K562 (cell line): ENCODE data around the gene CUTA. TPM values are rescaled to one million over a fixed set of nuclear protein-coding genes. Genes with fewer than 3 reads are reported as not detected.

ENCODE experiments used
- ATAC-seq: fragments of 200-7000 bp; cut with Tn5 transposase; 3 replicates; pipeline ENCODE4 v1.9.1; 2020; ENCODE audit warnings: moderate library complexity
- BruUV-seq: library from RNA; stranded (reverse); fragments of 400-500 nt; replicated peaks from 2 replicates; lab custom pipeline; 2021; lab: Mats Ljungman, UMichigan
- CTCF ChIA-PET: fragments of 300-600 bp; formaldehyde crosslinking; extraction: SDS; loops from one replicate; lab custom pipeline; 2021; ENCODE audit warnings: low intra/inter-chr PET ratio; lab: Yijun Ruan, JAX
- POLR2A ChIA-PET: fragments of 300-600, 350-650 bp; sonication (Branson Sonifier 250); formaldehyde crosslinking; extraction: SDS; loops from one replicate; lab custom pipeline; 2021; ENCODE audit warnings: antibody characterized with exemption, inconsistent platforms; lab: Yijun Ruan, JAX
- DNase-seq, 4 experiments: peaks; one replicate each; pipeline versions ENCODE4 v3.0.0 to v3.0.0-alpha.2; 2011 to 2018; ENCODE audit warnings: low spot score in 3 of 4, mixed read lengths in 3 of 4; ENCODE audit errors: extremely low read depth in 1 of 4
- FAIRE-seq: peaks from 2 replicates; lab custom pipeline; 2011; peaks lifted over from hg19 to GRCh38; lab: Jason Lieb, UNC
- H2AFZ ChIP-seq: 2 replicates; pipeline ENCODE4 v1.6.0; 2011; ENCODE audit warnings: low read depth, low read length, control low read depth, inconsistent platforms
- H3K27ac ChIP-seq: fragments of 200-600 bp; 3 replicates; pipeline ENCODE4 v1.8.0; 2011; ENCODE audit warnings: low read depth, mild to moderate bottlenecking, control low read depth, inconsistent platforms, low read length, moderate library complexity, mixed read lengths; ENCODE audit errors: extremely low read depth
- H3K27me3 ChIP-seq, 2 experiments: fragments of 300-600 bp in 1 of 2; 2 replicates in 1 of 2; 3 replicates in 1 of 2; pipeline versions ENCODE4 v1.6.0 to v1.8.0; 2011; ENCODE audit warnings: inconsistent platforms in 2 of 2, low read length in 2 of 2, mild to moderate bottlenecking in 1 of 2, mixed read lengths in 1 of 2, moderate library complexity in 1 of 2; ENCODE audit not compliant: control insufficient read depth in 2 of 2, insufficient read depth in 2 of 2
- H3K36me3 ChIP-seq: fragments of 300-600 bp; 3 replicates; pipeline ENCODE4 v1.8.0; 2011; ENCODE audit warnings: mild to moderate bottlenecking, low read length, inconsistent platforms; ENCODE audit not compliant: control insufficient read depth, insufficient read depth
- H3K4me1 ChIP-seq, 2 experiments: fragments of 200-600 bp in 1 of 2; replicated peaks in 1 of 2; 2 replicates in 1 of 2; 3 replicates in 1 of 2; pipeline versions ENCODE4 v1.5.1 to v1.8.0; 2011; ENCODE audit warnings: inconsistent platforms in 2 of 2, low read length in 2 of 2, mild to moderate bottlenecking in 1 of 2, mixed read lengths in 1 of 2, moderate library complexity in 1 of 2; ENCODE audit not compliant: control insufficient read depth in 2 of 2, insufficient read depth in 2 of 2
- H3K4me2 ChIP-seq: 2 replicates; pipeline ENCODE4 v1.6.1; 2011; ENCODE audit warnings: low read length, control low read depth, inconsistent platforms, mixed read lengths; ENCODE audit not compliant: insufficient read depth
- H3K4me3 ChIP-seq: fragments of 200-600 bp; sonication (generic), shearing (Covaris generic); 2 replicates; pipeline ENCODE4 v1.5.1; 2016; ENCODE audit warnings: control low read depth, inconsistent platforms
- H3K79me2 ChIP-seq: fragments of 200-600 bp; 3 replicates; pipeline ENCODE4 v1.8.0; 2011; ENCODE audit warnings: low read length, inconsistent platforms; ENCODE audit not compliant: control insufficient read depth, insufficient read depth
- H3K9ac ChIP-seq, 2 experiments: 2 replicates each; pipeline versions ENCODE4 v1.6.0 to v1.6.1; 2011; ENCODE audit warnings: low read depth in 2 of 2, low read length in 2 of 2, control low read depth in 1 of 2, inconsistent platforms in 1 of 2, mild to moderate bottlenecking in 1 of 2, mixed read lengths in 1 of 2; ENCODE audit not compliant: insufficient read depth in 1 of 2
- H3K9me1 ChIP-seq: one replicate; pipeline ENCODE4 v1.6.0; 2011; ENCODE audit warnings: inconsistent platforms, mild to moderate bottlenecking, low read length, moderate library complexity; ENCODE audit not compliant: control insufficient read depth, insufficient read depth
- H3K9me3 ChIP-seq: replicated peaks from 2 replicates; pipeline ENCODE4 v1.5.1; 2011; ENCODE audit warnings: low read depth, low read length, inconsistent platforms; ENCODE audit not compliant: control insufficient read depth, insufficient read depth
- H4K20me1 ChIP-seq: replicated peaks from 2 replicates; pipeline ENCODE4 v1.6.1; 2011; ENCODE audit warnings: low read length, inconsistent platforms, mixed read lengths; ENCODE audit not compliant: control insufficient read depth, insufficient read depth
- CC2D1A ChIP-seq: fragments of 450-650 bp; IDR thresholded peaks from 2 replicates; pipeline ENCODE4 v1.6.1; 2017; ENCODE audit warnings: mild to moderate bottlenecking
- MTA3 ChIP-seq: fragments of 450-650 bp; formaldehyde crosslinking; IDR thresholded peaks from 2 replicates; pipeline ENCODE4 v1.6.1; 2017; ENCODE audit warnings: mild to moderate bottlenecking, borderline replicate concordance
- POLR2G ChIP-seq: fragments of 200-400 bp; formaldehyde crosslinking; IDR thresholded peaks from 2 replicates; pipeline ENCODE4 v1.6.1; 2017; ENCODE audit warnings: low read depth, mild to moderate bottlenecking, antibody characterized with exemption, low read length, moderate library complexity
- PTBP1 ChIP-seq: fragments of 200-400 bp; formaldehyde crosslinking; IDR thresholded peaks from 2 replicates; pipeline ENCODE4 v1.6.1; 2017; ENCODE audit warnings: low read depth, low read length
- STAT5B ChIP-seq: fragments of 250-450 bp; sonication (Bioruptor Pico); IDR thresholded peaks from 2 replicates; pipeline ENCODE4 v1.8.0; 2021; ENCODE audit warnings: mild to moderate bottlenecking, inconsistent platforms
- TFAM ChIP-seq: fragments of 250-450 bp; sonication (Bioruptor Pico); conservative IDR thresholded peaks from 2 replicates; pipeline ENCODE4 v1.5.0; 2021; ENCODE audit warnings: mild to moderate bottlenecking, moderate library complexity
- ZNF184 ChIP-seq: sonication (generic); formaldehyde crosslinking; IDR thresholded peaks from 2 replicates; pipeline ENCODE4 v1.5.0; 2020; ENCODE audit warnings: missing genetic modification reagents
- ZNF253 ChIP-seq: fragments of 250-450 bp; sonication (Bioruptor Pico); conservative IDR thresholded peaks from 2 replicates; pipeline ENCODE4 v1.6.1; 2021; ENCODE audit warnings: mild to moderate bottlenecking
- WGBS: fragments of 100-300 bp; shearing (Covaris generic); methylation state at CpG from one replicate; pipeline ENCODE4 v1.1.6; 2016; ENCODE audit warnings: low coverage, mixed read lengths; ENCODE audit not compliant: insufficient coverage; ENCODE audit errors: missing lambda C conversion rate; 5-methylcytosine and 5-hydroxymethylcytosine counted together
- in situ Hi-C: fragments of 300-500 bp; cut with MboI; formaldehyde crosslinking; loops from 4 replicates; pipeline ENCODE4 v1.15.0; 2018; ENCODE audit warnings: inconsistent platforms, mixed read lengths
- intact Hi-C: fragments of 100-400 bp; cut with micrococcal nuclease; formaldehyde crosslinking; loops from 2 replicates; pipeline ENCODE4 v1.14.2; 2022
- polyA plus RNA-seq, 8 experiments: library from polyadenylated mRNA; depleted of rRNA in 4 of 8; stranded (reverse) in 5 of 8; unstranded in 3 of 8; fragments of >200 nt; fragmentation: Nextera tagmentation in 2 of 8; fragmentation: Illumina TruSeq in 1 of 8; extraction: Ambion mirVana in 2 of 8; extraction: Trizol in 1 of 8; gene quantifications; 2 replicates each; pipeline versions ENCODE4 v1.2.1 to v1.2.3, GENCODE V29; 2011 to 2014; ENCODE audit warnings: inconsistent platforms in 1 of 8, missing spikeins in 1 of 8
- total RNA-seq, 7 experiments: library from RNA; depleted of rRNA in 6 of 7; stranded (reverse); fragments of >200 nt in 6 of 7; fragmentation: Illumina TruSeq in 2 of 7; extraction: Trizol in 2 of 7; gene quantifications; 2 replicates each; pipeline versions ENCODE4 v1.2.1 to v1.2.3, GENCODE V29; 2011 to 2021; ENCODE audit warnings: low replicate concordance in 1 of 7
- TF ChIP-seq, protein P1 (sequence below): fragments of 450-650 bp; formaldehyde crosslinking; IDR thresholded peaks from 2 replicates; pipeline ENCODE4 v1.4.0; 2022; ENCODE audit warnings: missing genetic modification characterization
- TF ChIP-seq, protein P2 (sequence below): sonication (generic); formaldehyde crosslinking; IDR thresholded peaks from 2 replicates; pipeline ENCODE4 v1.8.0; 2022; ENCODE audit warnings: mild to moderate bottlenecking, missing genetic modification reagents

CUTA gene
- total and polyA plus RNA-seq, 9 of the 15 experiments (the other 6 are each of a cell fraction or from before 2014, with no cell fraction given): 166 to 682 (median 310) TPM

GRCh38 chr6:33441457-33441856, 23.6 kb upstream of the CUTA start:
- FAIRE-seq: no peak
- in situ Hi-C loops: no loop called here
- CTCF ChIA-PET: no interaction called here

DNA sequence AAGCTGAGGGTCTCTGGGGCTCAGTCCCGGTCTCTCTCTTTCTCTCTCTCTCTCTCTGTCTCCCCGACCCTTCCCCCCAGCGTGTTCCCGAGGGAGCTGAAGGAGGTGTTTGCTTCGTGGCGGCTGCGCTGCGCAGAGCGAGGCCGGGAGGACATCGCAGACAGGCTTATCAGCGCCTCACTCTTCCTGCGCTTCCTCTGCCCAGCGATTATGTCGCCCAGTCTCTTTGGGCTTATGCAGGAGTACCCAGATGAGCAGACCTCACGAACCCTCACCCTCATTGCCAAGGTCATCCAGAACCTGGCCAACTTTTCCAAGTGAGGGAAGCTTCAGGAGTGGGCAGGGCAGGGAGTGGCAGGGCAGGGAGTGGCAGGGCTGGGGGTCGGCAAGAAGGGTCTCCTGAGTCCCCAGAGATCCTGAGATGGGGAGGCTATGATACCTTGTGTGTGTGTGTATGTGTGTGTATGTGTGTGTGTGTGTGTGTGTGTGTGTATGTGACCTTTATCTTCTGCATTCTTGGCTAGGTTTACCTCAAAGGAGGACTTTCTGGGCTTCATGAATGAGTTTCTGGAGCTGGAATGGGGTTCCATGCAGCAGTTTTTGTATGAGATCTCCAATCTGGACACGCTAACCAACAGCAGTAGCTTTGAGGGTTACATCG, 22.9 kb upstream of the CUTA start:
- in situ Hi-C loops (no loop called here), intact Hi-C loops (no loop called here)
- Histone ChIP-seq H3K9me3 (no peaks in the 10 kb centered on the region), H2AFZ (peak overlapping the region; percentile 70), H3K4me3 (no peak overlapping the region), H3K27me3 (no peaks in the 10 kb centered on the region), H4K20me1 (no peaks in the 10 kb centered on the region; the same call in 1 of the 2 replicates), H3K36me3 (peaks cover 72% of the 10 kb centered on the region), H3K4me2 (peak overlapping the region; percentile 71), H3K9me1 (peaks cover 3% of the 10 kb centered on the region), H3K27ac (peak overlapping the region; percentile 53; the same call in 2 of the 3 replicates), H3K9ac (peak overlapping the region; percentile 32 to 72; a peak in 3 of 4 replicates), H3K79me2 (no peaks in the 10 kb centered on the region), H3K4me1 (peaks cover 19 to 32% of the 10 kb centered on the region in 2 experiments)
- ATAC-seq (peak; percentile 88), DNase-seq (peak; percentile 55 to 78 (median 62)), FAIRE-seq (peak; percentile 90)
- ChIA-PET CTCF (no interaction called here), POLR2A (interaction anchor here (0.6 to 3.8 kb wide), 11 partner anchors 9 to 270 kb away, joined by 3 to 30 read pairs (median 4); partner anchors contain the start of genes PFDN6, RING1, RPS18 and VPS52)
- 11% methylated on average over 19 of the region's 19 CpGs for WGBS
- no TSS peak for BruUV-seq
- no peak for TF ChIP-seq ZNF253 (CRISPR knock-in tag)
- no peak for TF ChIP-seq TFAM (CRISPR knock-in tag)
- TF ChIP-seq MTA3: peak; percentile 61; the same call in 1 of the 2 replicates
- TF ChIP-seq, protein P1, sequence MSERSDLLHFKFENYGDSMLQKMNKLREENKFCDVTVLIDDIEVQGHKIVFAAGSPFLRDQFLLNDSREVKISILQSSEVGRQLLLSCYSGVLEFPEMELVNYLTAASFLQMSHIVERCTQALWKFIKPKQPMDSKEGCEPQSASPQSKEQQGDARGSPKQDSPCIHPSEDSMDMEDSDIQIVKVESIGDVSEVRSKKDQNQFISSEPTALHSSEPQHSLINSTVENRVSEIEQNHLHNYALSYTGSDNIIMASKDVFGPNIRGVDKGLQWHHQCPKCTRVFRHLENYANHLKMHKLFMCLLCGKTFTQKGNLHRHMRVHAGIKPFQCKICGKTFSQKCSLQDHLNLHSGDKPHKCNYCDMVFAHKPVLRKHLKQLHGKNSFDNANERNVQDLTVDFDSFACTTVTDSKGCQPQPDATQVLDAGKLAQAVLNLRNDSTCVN (CRISPR knock-in tag): 0 out of 2 replicates have a peak, but pooled peaks have one; percentile 54
- TF ChIP-seq PTBP1: no peak
- TF ChIP-seq, protein P2, sequence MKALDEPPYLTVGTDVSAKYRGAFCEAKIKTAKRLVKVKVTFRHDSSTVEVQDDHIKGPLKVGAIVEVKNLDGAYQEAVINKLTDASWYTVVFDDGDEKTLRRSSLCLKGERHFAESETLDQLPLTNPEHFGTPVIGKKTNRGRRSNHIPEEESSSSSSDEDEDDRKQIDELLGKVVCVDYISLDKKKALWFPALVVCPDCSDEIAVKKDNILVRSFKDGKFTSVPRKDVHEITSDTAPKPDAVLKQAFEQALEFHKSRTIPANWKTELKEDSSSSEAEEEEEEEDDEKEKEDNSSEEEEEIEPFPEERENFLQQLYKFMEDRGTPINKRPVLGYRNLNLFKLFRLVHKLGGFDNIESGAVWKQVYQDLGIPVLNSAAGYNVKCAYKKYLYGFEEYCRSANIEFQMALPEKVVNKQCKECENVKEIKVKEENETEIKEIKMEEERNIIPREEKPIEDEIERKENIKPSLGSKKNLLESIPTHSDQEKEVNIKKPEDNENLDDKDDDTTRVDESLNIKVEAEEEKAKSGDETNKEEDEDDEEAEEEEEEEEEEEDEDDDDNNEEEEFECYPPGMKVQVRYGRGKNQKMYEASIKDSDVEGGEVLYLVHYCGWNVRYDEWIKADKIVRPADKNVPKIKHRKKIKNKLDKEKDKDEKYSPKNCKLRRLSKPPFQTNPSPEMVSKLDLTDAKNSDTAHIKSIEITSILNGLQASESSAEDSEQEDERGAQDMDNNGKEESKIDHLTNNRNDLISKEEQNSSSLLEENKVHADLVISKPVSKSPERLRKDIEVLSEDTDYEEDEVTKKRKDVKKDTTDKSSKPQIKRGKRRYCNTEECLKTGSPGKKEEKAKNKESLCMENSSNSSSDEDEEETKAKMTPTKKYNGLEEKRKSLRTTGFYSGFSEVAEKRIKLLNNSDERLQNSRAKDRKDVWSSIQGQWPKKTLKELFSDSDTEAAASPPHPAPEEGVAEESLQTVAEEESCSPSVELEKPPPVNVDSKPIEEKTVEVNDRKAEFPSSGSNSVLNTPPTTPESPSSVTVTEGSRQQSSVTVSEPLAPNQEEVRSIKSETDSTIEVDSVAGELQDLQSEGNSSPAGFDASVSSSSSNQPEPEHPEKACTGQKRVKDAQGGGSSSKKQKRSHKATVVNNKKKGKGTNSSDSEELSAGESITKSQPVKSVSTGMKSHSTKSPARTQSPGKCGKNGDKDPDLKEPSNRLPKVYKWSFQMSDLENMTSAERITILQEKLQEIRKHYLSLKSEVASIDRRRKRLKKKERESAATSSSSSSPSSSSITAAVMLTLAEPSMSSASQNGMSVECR (CRISPR knock-in tag): no peak

More at GRCh38 chr6:33441457-33441856, 23.6 kb upstream of the CUTA start:
- Histone ChIP-seq H4K20me1 (no peaks in the 10 kb centered on the region; the same call in 1 of the 2 replicates), H3K27me3 (no peaks in the 10 kb centered on the region), H3K9me1 (peaks cover 3% of the 10 kb centered on the region), H3K9ac (no peak overlapping the region), H3K27ac (no peak overlapping the region), H3K79me2 (no peaks in the 10 kb centered on the region), H3K4me1 (peaks cover 19 to 32% of the 10 kb centered on the region in 2 experiments), H3K4me2 (no peak overlapping the region), H3K9me3 (no peaks in the 10 kb centered on the region), H3K36me3 (peaks cover 74% of the 10 kb centered on the region), H3K4me3 (no peak overlapping the region), H2AFZ (no peak overlapping the region)
- 88% methylated on average over 7 of the region's 9 CpGs for WGBS
- intact Hi-C loops: no loop called here
- BruUV-seq: no TSS peak
- no peak for TF ChIP-seq ZNF184 (CRISPR knock-in tag)
- peak; percentile 39; the same call in 1 of the 2 replicates for TF ChIP-seq POLR2G
- no peak for TF ChIP-seq CC2D1A
- no peak for TF ChIP-seq STAT5B (CRISPR knock-in tag)
- POLR2A ChIA-PET: interaction anchor here (0.7 to 3.8 kb wide), 8 partner anchors 8 to 270 kb away, joined by 3 to 30 read pairs (median 5); partner anchors contain the start of genes B3GALT4, RING1, RPS18 and VPS52
- DNase-seq (no peak), ATAC-seq (no peak)
